HS-27A (cell line): ENCODE measurements around the gene GALNTL6.
"Not testable (repeated sequence)": the region's sequence is repeated elsewhere in the genome, so short reads cannot be mapped to it uniquely, and the experiment has no call there.

Experiments
- DNase-seq: peaks from one replicate; pipeline ENCODE4 v3.0.0-alpha.2; 2012; ENCODE audit warnings: low read depth, missing footprints

The GALNTL6 gene

GRCh38 chr4:172674811-172675210 is 861.6 kb downstream of the GALNTL6 start:
- DNase-seq = no peak

GRCh38 chr4:172675232-172675631 is 862.0 kb downstream of the GALNTL6 start:
- no peak for DNase-seq

GRCh38 chr4:172680691-172681090 is 867.5 kb downstream of the GALNTL6 start:
- DNase-seq = no peak

DNA sequence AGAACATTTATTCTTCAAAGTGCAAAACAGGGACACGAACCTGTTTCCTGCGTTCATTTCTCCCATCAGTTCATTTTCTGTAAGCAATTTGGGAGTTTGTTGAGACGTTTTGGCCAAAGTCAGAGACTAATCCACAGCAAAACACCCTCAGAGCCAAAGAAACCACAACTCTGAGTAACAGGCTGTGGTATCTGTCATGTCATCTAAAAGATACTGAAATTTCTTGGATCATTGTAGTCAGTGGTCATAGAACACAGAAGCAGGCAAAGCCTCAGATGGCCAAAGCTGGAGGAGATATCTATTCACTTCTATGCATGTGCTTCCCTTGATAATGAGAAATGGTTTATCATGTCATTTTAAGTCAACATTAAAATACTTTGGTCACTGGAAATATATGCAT is 869.8 kb downstream of the GALNTL6 start:
- no peak for DNase-seq

DNA sequence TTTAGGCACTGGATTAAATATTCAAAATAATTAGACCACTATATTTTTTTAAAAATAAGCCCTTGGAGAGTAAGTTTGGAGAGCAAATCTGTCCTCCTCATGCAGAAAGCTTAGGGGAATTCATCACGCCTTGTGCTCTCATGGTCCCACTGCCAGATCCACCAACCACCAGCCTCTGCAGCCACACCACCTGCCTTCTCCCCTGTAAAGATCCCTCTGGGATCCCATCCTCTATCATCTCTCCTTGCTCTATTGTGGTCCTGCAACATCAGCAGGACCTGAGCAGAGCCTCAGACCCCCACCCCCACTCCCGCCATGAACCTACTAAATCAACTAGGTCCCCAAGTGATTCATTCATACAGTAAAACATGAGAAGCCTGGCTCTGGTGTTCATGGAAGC is 872.8 kb downstream of the GALNTL6 start:
- no peak for DNase-seq

DNA sequence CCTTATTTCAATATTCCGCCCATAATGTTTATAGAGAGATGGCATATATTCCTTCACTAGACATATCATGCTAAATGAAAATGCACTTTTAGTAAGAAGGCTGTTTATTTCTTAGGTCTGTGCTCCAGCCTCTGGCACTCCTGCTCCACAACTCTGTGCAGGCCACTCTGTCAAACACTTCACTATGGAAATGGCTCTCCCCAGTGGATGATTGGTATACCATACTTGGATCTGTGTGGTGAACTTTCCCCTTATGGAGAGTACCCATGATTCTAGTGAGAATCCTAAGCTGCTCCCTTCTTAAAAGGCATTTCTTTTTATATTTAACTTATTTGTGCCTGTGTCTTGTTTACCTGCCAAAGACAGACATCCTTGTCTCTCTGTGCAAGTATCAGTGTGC is 875.3 kb downstream of the GALNTL6 start:
- no peak for DNase-seq

DNA sequence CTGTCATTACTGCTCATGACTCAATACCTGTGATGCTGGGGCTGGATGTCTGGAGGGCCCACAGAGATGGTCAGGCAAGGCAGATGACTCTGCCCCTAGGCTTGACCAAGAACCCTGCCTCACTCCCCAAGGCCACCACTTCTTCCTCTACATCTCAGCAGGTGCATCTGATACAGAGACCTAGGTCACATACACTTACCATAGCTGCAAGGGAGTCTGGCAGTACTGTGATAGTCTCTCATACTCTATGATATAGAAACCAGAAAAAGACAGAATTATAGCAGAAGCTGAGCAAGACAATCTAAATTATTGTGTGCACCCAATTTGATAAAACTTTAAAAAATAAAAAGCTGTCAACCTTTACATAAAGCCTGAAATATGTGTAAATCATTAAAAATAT is 878.3 kb downstream of the GALNTL6 start:
- DNase-seq = no peak

GRCh38 chr4:172692701-172693100 is 879.5 kb downstream of the GALNTL6 start:
- no peak for DNase-seq

DNA sequence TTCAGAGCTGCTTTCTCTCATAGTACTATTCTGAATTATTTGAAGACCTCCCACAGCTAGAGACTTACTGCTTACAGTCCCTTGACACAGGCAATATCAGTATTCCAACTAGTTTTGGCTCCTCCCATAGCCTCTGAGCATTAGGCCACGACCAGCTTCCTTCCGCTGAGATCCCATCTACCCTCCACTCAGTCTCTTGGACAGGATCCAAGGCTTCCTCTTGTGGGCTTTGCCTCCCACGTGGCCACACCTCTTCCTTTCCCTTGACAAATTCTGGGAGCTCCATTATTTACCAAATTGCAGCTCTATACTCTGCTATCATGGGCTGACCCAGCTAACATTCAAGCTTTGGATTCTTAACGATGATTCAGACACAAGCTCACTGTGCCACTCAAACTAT is 885.1 kb downstream of the GALNTL6 start:
- no peak for DNase-seq

DNA sequence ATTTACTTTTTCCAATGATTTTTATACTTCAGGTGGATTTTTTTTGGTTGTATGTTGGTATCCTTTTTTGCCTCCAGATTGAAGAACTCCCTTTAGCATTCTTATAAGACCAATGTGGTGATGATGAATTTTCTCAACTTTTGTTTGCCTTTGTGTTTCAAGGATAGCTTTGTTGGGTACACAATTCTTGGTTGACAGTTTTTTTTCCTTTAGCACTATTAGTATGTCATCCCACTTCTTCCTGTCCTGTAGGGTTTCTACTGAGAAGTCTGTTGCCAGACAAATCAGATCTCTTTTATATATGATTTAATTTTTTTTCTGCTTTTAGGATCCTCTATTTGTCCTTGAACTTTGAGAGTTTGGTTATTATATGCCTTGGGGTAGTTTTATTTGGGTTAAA is 892.4 kb downstream of the GALNTL6 start:
- DNase-seq = no peak

- DNase-seq = no peak
Measured at GRCh38 chr4:172706000-172706399, 892.8 kb downstream of the GALNTL6 start.

DNA sequence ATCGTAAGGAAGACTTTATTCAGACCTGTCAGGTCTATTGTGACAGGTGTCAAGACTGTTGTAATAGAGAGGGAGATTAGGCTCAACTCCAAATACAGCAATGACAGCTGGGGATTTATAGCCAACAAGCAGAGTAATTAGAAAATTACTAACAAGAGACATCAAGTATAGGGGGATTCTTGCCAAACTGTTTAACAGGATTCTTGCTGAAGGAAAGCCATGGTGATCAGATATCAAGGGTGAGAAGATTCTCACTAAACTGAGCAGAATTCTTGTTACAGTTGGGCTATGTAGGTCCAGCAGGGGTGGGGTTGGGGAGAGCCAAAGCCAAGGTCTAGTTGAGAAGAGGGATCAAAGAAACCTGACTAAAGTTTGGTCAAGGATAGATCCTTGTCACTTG is 894.4 kb downstream of the GALNTL6 start:
- no peak for DNase-seq

DNA sequence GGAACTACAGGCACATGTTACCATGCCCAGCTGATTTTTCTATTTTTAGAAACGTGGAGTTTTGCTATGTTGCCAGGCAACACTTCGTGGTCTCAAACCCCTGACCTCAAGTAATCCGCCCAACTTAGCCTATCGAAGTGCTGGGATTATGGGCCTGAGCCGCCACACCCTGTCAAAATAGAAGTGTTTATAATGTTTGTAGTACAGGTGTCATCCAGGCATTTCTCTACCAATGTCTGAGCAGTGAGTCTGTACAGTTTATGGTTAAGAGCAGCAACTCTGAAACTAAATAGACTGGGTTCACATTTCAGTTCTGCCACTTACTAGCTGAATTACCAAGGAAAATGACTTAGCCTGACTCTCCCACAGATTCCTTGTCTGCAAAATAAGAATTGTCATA is 895.0 kb downstream of the GALNTL6 start:
- no peak for DNase-seq

DNA sequence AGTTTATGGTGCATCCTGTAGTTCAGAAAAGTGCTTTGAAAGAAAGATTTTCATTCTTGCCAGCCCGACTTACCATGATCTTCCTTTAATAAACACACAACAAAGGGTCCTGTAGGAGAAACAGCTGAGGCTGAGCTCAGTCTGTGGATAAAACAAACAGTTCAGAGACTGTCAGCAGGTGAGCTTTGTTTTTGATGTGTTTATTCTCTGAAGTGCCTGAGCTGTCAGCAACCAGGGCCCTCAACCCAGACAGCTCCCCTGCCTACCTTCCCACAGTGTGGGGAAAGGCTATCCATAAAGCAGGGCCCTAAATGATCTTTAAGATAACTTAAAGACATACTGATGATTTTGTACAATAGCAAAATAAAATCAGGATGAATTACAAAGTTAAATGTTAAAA is 896.2 kb downstream of the GALNTL6 start:
- DNase-seq = no peak

- DNase-seq = no peak
Measured at GRCh38 chr4:172716291-172716690, 903.1 kb downstream of the GALNTL6 start.

GRCh38 chr4:172721659-172722058 is 908.5 kb downstream of the GALNTL6 start:
- no peak for DNase-seq

GRCh38 chr4:172725581-172725980 is 912.4 kb downstream of the GALNTL6 start:
- peak; percentile 27 for DNase-seq

GRCh38 chr4:172726001-172726423 is 912.8 kb downstream of the GALNTL6 start:
- DNase-seq = no peak

- DNase-seq = no peak
Measured at GRCh38 chr4:172727631-172728030, 914.4 kb downstream of the GALNTL6 start.

GRCh38 chr4:172733645-172734044 is 920.4 kb downstream of the GALNTL6 start:
- not testable (repeated sequence) for DNase-seq

DNA sequence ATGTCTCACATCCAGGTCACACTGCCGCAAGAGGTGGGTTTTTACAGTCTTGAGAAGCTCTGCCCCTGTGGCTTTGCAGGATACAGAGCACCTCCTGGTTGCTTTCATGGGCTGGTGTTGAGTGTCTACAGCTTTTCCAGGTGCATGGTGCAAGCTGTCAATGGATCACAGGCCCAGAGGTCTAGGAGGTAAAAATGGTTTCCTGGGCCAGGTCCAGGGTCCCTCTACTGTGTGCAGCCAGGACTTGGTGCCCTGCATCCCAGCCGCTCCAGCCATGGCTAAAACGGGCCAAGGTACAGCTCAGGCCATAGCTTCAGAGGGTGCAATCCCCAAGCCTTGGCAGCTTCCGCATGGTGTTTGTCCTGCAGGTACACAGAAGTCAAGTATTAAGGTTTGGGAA is 921.4 kb downstream of the GALNTL6 start:
- no peak for DNase-seq

GRCh38 chr4:172736046-172736445 is 922.8 kb downstream of the GALNTL6 start:
- DNase-seq = no peak

GRCh38 chr4:172740434-172740833 is 927.2 kb downstream of the GALNTL6 start:
- DNase-seq = no peak

GRCh38 chr4:172750910-172751309 is 937.7 kb downstream of the GALNTL6 start:
- DNase-seq = no peak

GRCh38 chr4:172751550-172751949 is 938.3 kb downstream of the GALNTL6 start:
- DNase-seq = no peak
